Thyroid gland (tissue), 4 donors: ENCODE data around the gene KCP. TPM values are rescaled to one million over a fixed set of nuclear protein-coding genes. Genes with fewer than 3 reads are reported as not detected.

Experiments used
- DNase-seq, 2 donors: peaks; one replicate each; pipeline ENCODE4 v3.0.0-alpha.2; 2019
- H3K27ac ChIP-seq, 3 donors: fragments of 200-600 bp; sonication (generic); 1 replicate in 2 of 3; 2 replicates in 1 of 3; pipeline ENCODE4 v1.5.1; 2016 to 2019; ENCODE audit warnings: mild to moderate bottlenecking in 1 of 3, moderate library complexity in 1 of 3
- H3K27me3 ChIP-seq: fragments of 200-600 bp; sonication (generic); one replicate; pipeline ENCODE4 v1.5.1; 2019
- H3K36me3 ChIP-seq, 2 donors: fragments of 200-600 bp; sonication (generic); one replicate each; pipeline ENCODE4 v1.5.1; 2016 to 2019
- H3K4me1 ChIP-seq, 2 donors: fragments of 200-600 bp; sonication (generic); one replicate each; pipeline ENCODE4 v1.5.1; 2017 to 2019
- H3K4me3 ChIP-seq, 3 donors: fragments of 200-600 bp; sonication (generic); replicated peaks in 1 of 3; 1 replicate in 2 of 3; 2 replicates in 1 of 3; pipeline ENCODE4 v1.5.1; 2016; ENCODE audit warnings: mild to moderate bottlenecking in 1 of 3
- H3K9me3 ChIP-seq: fragments of 200-600 bp; sonication (generic); one replicate; pipeline ENCODE4 v1.5.1; 2017
- CTCF ChIP-seq, 6 experiments: fragments of 200-600 bp in 3 of 6; fragments of 450-650 bp in 3 of 6; sonication (generic) in 3 of 6; IDR thresholded peaks; one replicate each; pipeline ENCODE4 v1.5.1; 2016 to 2019; ENCODE audit warnings: antibody characterized with exemption in 6 of 6, mild to moderate bottlenecking in 2 of 6, inconsistent platforms in 1 of 6, moderate library complexity in 1 of 6
- POLR2A ChIP-seq, 2 donors: fragments of 450-650 bp; IDR thresholded peaks; one replicate each; pipeline ENCODE4 v1.6.1; 2017; ENCODE audit warnings: antibody characterized with exemption in 2 of 2, mild to moderate bottlenecking in 2 of 2, moderate library complexity in 1 of 2
- WGBS, 2 donors: methylation state at CpG; one replicate each; pipeline ENCODE4 v1.1.5; 2017; 5-methylcytosine and 5-hydroxymethylcytosine counted together
- intact Hi-C: fragments of 100-400 bp; cut with DNase I; formaldehyde crosslinking; loops from one replicate; pipeline ENCODE4 v1.15.1; 2023
- total RNA-seq, 4 donors: library from RNA; depleted of rRNA; stranded (reverse); fragments of >200 nt; gene quantifications; one replicate each; pipeline ENCODE4 v1.2.3, GENCODE V29; 2016

KCP gene
- total RNA-seq, 4 donors from 2014 or later = 0.27 to 0.93 (median 0.61) TPM

- H3K27ac ChIP-seq = no peak overlapping the region
- H3K27me3 ChIP-seq = peaks cover 11% of the 10 kb centered on the region
- 55 to 66% methylated on average over 14 of the region's 14 CpGs for WGBS, 2 donors
- no peak for TF ChIP-seq CTCF (IDR thresholded peaks at IDR 0.05)
- no peak for TF ChIP-seq POLR2A (IDR thresholded peaks at IDR 0.05)
- no peak overlapping the region for H3K4me3 ChIP-seq
- DNase-seq = no peak
- H3K9me3 ChIP-seq = no peaks in the 10 kb centered on the region
- intact Hi-C loops = no loop called here
- H3K4me1 ChIP-seq = peaks cover 6 to 10% of the 10 kb centered on the region in 2 donors
- H3K36me3 ChIP-seq = no peaks in the 10 kb centered on the region
Measured at GRCh38 chr7:128919881-128920799, 9.6 kb upstream of the KCP start.

GRCh38 chr7:128919241-128919640 is 8.7 kb upstream of the KCP start:
- WGBS, 2 donors = 74 to 82% methylated on average over 6 of the region's 6 CpGs
- Histone ChIP-seq H3K36me3 (no peaks in the 10 kb centered on the region), H3K27me3 (peaks cover 11% of the 10 kb centered on the region), H3K4me3 (no peak overlapping the region), H3K9me3 (no peaks in the 10 kb centered on the region), H3K27ac (no peak overlapping the region), H3K4me1 (peaks cover 6 to 13% of the 10 kb centered on the region in 2 donors)
- no peak for DNase-seq
- TF ChIP-seq CTCF (IDR thresholded peaks at IDR 0.05) (no peak), POLR2A (IDR thresholded peaks at IDR 0.05) (no peak)
- intact Hi-C loops = no loop called here

GRCh38 chr7:128918016-128918665 is 7.6 kb upstream of the KCP start:
- no peak for TF ChIP-seq POLR2A (IDR thresholded peaks at IDR 0.05)
- TF ChIP-seq CTCF (IDR thresholded peaks at IDR 0.05) = no peak

GRCh38 chr7:128917122-128917521 is 6.6 kb upstream of the KCP start:
- Histone ChIP-seq H3K9me3 (no peaks in the 10 kb centered on the region), H3K4me1 (peaks cover 6 to 13% of the 10 kb centered on the region in 2 donors), H3K27me3 (peaks cover 11% of the 10 kb centered on the region), H3K36me3 (no peaks in the 10 kb centered on the region), H3K4me3 (no peak overlapping the region), H3K27ac (no peak overlapping the region)
- DNase-seq = no peak
- intact Hi-C loops = no loop called here
- no CpG with 5 or more reads among the region's 2 CpGs for WGBS, 2 donors
- no peak for TF ChIP-seq CTCF (IDR thresholded peaks at IDR 0.05)

More at GRCh38 chr7:128918016-128918665, 7.6 kb upstream of the KCP start:
- no peaks in the 10 kb centered on the region for H3K9me3 ChIP-seq
- H3K27me3 ChIP-seq = peaks cover 11% of the 10 kb centered on the region
- H3K4me3 ChIP-seq = no peak overlapping the region
- DNase-seq = no peak
- H3K4me1 ChIP-seq = peaks cover 6 to 13% of the 10 kb centered on the region in 2 donors
- intact Hi-C loops = no loop called here
- no peaks in the 10 kb centered on the region for H3K36me3 ChIP-seq
- 85 to 89% methylated on average over 8 of the region's 8 CpGs for WGBS, 2 donors
- no peak overlapping the region for H3K27ac ChIP-seq

GRCh38 chr7:128916643-128916915 is 6.1 kb upstream of the KCP start:
- intact Hi-C loops = no loop called here
- no peaks in the 10 kb centered on the region for H3K36me3 ChIP-seq
- peaks cover 6 to 13% of the 10 kb centered on the region in 2 donors for H3K4me1 ChIP-seq
- H3K27ac ChIP-seq = no peak overlapping the region
- H3K4me3 ChIP-seq = no peak overlapping the region
- H3K9me3 ChIP-seq = no peaks in the 10 kb centered on the region
- WGBS, 2 donors = 88 to 95% methylated on average over 7 of the region's 7 CpGs
- TF ChIP-seq POLR2A (IDR thresholded peaks at IDR 0.05) (no peak), CTCF (IDR thresholded peaks at IDR 0.05) (no peak)
- no peak for DNase-seq
- H3K27me3 ChIP-seq = peaks cover 11% of the 10 kb centered on the region
